ENCODE measurements around the gene EDN2.
A peak's percentile ranks its signal among the peaks of the same experiment; 100 is the strongest.

The EDN2 gene

GRCh38 chr1:41437011-41437355 lies 47.5 kb downstream of the EDN2 start:
- DNase-seq (ENCODE audit: low spot score): no peak

GRCh38 chr1:41436281-41437010 lies 48.0 kb downstream of the EDN2 start:
- no peak for DNase-seq (ENCODE audit: low spot score)

DNA sequence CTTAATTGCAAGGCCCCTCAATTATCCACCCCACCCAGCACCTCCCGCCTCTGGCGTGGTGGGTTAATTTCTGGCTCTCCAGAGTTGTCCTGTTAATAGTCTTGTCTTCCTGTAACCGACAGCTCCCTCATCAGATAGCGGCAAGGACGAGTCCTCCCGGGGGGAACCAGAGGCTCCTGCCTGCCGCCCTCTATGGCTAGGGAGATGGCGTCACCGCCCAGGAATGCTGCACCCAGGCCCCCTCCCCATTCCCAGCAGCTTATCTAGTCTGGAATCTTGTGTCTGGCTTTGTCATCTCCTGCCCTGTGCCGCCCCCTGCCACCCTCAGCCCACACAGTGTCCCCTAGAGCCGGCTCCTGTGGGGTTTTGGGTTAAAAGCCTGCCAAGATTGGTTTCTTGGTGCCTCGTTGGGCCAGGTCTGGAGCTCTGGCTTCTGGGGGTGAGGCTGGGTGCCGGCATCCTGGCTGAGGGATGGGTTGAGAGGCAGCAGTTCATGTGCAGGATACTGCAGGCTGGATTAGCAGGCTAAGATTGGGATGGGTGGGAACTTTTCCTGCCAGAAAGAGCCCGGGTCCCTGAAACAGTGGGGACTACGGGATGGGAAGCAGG lies 48.8 kb downstream of the EDN2 start:
- DNase-seq (ENCODE audit: low spot score): no peak

DNA sequence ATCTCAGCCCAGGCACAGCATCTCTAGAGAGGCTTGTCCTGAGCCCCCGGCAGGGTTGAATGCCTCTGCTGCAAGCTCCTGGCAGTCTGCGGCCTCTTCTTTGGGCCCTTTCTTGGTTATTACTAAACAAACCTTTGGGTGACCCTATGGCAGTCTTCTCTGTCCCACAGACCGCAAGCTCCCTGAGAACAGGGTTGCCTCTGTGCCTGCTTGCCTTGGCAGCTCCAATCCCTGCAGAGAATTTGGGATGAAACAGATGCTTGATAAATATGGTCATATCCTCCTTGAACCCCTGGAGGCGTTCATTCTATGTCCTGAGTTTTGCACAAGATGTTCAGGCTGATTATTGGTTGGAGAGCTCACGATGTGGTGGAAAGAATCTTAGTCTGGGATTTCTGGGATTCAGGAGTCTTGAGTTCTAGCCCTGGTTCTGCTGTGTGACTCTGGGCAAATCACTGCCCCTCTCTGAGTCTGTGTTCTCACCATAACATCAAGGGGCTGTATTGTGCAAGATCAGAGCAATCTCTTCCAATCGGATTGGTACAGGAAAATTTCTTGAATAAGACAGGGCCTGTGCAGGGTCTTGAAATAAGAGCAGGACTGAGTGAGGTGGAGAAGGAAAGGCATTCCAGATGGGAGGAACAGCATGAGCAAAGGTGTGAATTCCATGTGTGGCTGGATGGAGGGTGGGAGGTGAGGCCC lies 49.6 kb downstream of the EDN2 start:
- DNase-seq (ENCODE audit: low spot score): no peak

DNA sequence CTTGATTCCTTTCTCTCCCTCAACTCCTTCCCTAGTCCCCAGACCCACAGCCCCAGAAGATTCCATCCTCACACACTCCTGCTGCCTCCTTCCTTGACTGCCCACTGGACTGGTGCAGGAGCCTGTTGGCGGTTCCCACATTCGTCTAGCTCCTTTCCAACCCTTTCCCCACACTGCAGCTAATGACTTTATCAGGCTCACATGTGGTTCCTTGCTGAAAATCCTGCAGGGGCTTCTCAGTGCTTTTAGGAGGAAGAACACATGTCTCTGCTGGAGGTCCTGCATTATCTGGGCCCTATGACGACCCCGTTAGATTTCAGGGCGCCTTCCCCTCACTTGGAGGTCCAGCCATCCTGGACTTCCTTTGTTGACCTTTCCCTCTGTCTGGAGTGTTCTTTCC lies 50.2 kb downstream of the EDN2 start:
- DNase-seq (ENCODE audit: low spot score): no peak

DNA sequence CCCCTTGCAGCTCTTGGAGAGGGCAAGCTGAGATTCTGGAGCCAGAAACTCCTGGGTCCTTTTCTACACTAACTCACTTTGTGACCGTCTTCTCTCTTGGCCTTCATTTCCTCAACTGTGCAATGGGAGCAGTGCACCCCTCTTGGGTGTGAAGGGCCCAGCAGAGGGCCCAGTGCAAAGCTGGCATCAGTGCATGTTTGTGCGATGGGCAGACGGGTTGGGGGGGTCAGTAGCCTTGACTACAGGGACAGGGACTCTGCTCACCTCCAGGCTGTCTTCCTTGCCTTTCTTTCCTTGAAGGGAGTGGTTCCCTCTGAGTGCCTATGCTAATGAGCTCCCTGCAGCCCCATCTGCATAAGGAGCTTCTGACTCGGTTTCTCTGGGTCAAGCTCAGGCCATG lies 51.0 kb downstream of the EDN2 start:
- no peak for DNase-seq (ENCODE audit: low spot score)

DNA sequence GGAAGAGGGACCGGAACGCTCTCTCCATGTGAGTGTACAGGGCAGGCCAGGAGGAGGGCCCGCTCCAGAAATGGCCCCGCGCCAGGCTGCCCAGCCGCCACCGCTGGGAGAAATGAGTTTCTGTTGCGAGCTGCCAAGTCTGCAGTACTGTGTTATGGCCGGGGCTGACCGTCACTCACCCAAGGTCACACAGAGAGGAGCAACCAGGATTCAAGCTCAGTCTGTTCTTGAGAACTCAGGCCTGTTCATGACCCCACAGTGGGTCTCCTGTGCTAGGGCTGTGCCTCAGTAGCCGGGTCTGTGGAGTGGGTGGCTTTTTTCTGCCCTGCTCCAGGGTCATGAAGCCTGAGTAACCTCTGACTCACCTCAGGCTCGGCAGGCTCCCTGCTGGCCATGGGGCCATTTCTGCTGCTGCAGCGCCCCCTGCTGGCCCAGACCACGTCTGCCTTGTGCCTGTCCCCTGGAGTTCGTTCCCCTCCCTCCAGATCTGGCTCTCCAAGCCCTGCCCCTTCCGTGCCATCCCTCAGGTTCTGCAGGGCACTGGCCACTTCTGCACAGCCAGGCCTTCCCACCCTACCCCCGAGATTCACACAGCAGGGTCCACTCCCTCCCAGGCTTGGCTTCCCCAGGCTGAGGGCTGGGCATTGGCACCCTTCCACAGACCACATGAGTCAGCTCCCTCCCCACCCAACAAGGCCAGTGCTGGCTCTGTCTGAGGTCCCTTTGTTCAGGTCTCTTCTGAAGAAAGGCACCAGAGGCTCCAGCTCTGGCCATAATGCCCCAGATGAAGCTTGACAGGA lies 51.8 kb downstream of the EDN2 start:
- peak; percentile 57 for DNase-seq (ENCODE audit: low spot score)

DNA sequence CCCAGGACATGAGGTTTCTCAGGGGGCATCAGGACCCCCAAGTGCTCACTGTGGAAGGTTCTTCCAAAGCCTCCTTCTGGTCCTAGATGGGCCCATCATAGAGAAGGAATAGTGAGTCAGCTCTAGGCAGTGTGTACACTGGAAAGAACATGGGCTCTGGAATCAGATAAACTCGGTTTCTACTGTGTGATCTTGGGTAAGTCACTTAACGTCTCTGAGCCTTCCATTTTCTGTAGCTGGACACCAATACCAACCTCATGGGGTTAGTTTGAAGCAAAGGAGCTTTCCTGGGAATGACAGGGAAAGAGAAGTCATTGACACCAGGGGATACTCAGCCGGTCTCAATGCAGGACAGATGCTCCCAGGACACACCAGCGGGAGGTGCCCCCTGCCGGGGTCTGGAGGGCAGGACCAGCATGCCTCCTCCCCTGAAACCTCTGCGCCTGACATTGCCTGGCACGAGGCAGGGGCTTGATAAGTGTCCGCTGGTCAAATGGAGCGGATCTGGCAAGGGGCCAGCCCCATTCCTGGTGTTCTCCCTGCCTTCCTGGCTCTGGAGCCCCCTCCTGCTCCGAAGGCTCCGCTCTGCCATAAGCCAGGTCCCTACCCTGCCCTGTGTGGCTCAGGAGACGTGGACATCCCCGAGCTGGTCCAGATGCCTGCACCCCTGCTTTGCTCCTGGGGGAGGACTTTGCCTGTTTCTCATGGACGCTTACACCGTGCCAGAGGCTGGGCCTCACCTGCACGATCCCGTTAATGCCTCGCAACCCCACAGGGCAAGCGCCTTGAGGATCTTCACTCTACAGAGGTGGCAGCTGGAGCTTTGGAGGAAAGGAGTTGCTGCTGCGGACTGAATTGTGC lies 52.8 kb downstream of the EDN2 start:
- DNase-seq (ENCODE audit: low spot score): no peak

- DNase-seq (ENCODE audit: low spot score): no peak
Measured at GRCh38 chr1:41430582-41430981, 53.9 kb downstream of the EDN2 start.

DNA sequence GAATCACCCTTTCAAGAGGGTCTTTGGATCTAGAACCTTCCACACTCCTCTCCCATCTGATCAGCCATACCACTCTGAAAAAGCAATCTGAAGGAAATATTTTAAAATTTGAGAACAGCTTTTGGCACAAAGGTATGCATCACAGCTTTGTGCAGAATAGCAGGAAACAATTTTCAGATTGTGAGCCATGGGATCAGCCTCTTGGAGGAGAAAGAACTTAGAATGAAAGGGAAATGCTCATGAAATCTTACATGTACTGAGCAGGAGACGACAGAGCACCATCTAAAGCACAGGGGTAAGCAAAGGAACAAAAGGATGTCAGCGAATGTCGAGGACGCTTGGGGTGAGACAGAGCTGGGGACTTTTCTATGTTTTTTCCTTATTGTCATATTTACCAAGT lies 54.4 kb downstream of the EDN2 start:
- no peak for DNase-seq (ENCODE audit: low spot score)

DNA sequence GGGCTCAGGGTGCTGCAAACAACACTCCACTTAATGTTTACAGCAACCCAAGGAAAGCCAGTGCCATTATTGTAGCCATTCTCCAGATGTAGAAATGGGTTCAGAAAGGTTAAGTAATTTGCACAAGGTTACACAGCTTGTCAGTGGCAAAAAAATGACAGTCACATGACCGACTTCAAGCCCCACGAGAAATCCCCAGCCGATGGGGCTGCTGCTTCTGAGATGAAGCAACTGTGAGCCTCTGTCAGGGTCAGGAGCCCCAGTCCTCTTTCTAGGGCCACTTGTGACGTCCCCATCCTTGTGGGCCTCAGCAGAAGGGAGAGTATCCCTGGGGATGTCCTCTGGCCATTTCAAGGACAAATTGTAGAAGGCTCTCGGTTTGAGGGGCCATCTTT lies 54.8 kb downstream of the EDN2 start:
- no peak for DNase-seq (ENCODE audit: low spot score)
